OCI-LY1 (cell line): Measurements from ENCODE around the gene MROH2A.

ENCODE experiments used
- EZH2 ChIP-seq: fragments of 200-600 bp; sonication (generic), shearing (Covaris generic); IDR thresholded peaks from 2 replicates; pipeline ENCODE4 v1.8.0; 2017; ENCODE audit warnings: borderline replicate concordance, mixed run types, mild to moderate bottlenecking, antibody characterized with exemption, low read length, moderate library complexity, mixed read lengths
- TF ChIP-seq, protein P1 (sequence below): fragments of 200-600 bp; sonication (generic), shearing (Covaris generic); IDR thresholded peaks from 2 replicates; pipeline ENCODE4 v1.5.1; 2017; ENCODE audit warnings: mild to moderate bottlenecking, antibody characterized with exemption, low read length, moderate library complexity, mixed read lengths

DNA sequence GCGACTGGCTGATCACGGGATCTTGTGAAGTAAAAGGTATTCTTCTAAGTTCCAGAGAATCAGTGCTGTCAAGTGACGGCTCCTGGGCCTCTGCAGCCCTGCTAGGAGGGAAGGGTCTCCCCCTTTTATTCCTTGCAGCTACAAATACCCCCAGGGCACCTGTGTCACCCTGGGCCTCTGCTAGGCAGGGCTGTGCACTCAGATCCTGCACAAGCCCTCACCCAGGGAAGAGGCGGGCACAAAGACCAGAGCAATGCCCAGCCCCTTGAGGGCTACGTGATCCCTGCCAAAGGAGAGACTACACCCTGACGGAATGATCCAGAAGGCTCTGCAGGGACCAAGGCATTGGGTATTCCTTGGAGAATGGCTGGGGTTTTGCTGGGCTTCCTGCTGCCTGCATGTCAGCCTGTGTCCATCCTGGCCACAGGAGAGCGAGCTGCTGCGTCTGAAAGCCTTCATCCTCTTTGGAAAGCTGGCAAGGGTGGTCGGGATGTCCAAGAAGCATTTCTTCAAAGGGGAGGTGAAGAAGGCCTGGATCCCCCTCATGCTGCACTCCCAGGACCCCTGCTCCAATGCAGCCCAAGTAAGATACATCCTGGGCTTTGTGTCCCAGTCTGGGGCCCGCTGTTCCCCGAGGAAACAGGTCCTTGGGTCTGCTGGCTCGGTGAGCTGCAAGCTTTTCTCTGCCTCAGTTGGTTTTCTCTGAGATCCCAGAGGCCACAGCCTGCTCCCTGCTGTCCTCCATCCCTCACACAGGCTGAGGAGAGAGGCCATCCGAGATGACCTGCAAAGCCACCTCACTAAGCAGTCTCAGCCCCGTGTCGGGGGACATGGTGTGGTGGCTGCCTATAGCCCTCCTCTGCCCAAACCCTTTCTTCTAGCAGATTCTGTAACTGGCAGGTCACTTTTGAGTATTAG lies 51.3 kb downstream of the MROH2A start:
- TF ChIP-seq EZH2 = no peak
- TF ChIP-seq, protein P1, sequence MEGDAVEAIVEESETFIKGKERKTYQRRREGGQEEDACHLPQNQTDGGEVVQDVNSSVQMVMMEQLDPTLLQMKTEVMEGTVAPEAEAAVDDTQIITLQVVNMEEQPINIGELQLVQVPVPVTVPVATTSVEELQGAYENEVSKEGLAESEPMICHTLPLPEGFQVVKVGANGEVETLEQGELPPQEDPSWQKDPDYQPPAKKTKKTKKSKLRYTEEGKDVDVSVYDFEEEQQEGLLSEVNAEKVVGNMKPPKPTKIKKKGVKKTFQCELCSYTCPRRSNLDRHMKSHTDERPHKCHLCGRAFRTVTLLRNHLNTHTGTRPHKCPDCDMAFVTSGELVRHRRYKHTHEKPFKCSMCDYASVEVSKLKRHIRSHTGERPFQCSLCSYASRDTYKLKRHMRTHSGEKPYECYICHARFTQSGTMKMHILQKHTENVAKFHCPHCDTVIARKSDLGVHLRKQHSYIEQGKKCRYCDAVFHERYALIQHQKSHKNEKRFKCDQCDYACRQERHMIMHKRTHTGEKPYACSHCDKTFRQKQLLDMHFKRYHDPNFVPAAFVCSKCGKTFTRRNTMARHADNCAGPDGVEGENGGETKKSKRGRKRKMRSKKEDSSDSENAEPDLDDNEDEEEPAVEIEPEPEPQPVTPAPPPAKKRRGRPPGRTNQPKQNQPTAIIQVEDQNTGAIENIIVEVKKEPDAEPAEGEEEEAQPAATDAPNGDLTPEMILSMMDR = no peak
